HepG2 (cell line): Measurements from ENCODE around the gene PRCP.

Experiments used
- BCL3 ChIP-seq: sonication (generic); formaldehyde crosslinking; IDR thresholded peaks from 2 replicates; pipeline ENCODE4 v1.5.1; 2020; ENCODE audit warnings: mild to moderate bottlenecking, missing genetic modification reagents, moderate library complexity
- BRD4 ChIP-seq: sonication (generic); formaldehyde crosslinking; IDR thresholded peaks from 2 replicates; pipeline ENCODE4 v1.4.0; 2020; ENCODE audit warnings: missing genetic modification reagents
- DBP ChIP-seq: sonication (generic); formaldehyde crosslinking; IDR thresholded peaks from 2 replicates; pipeline ENCODE4 v1.4.0; 2020; ENCODE audit warnings: missing genetic modification reagents; ENCODE audit errors: not compliant biosample characterization
- ESRRA ChIP-seq: sonication (generic); formaldehyde crosslinking; IDR thresholded peaks from 2 replicates; pipeline ENCODE4 v1.5.1; 2020; ENCODE audit warnings: mild to moderate bottlenecking, low read depth, missing genetic modification reagents
- NFIC ChIP-seq: IDR thresholded peaks from 2 replicates; pipeline ENCODE4 v1.6.1; 2012; ENCODE audit warnings: mild to moderate bottlenecking, low read length, inconsistent platforms
- PHF8 ChIP-seq: sonication (generic); formaldehyde crosslinking; IDR thresholded peaks from 2 replicates; pipeline ENCODE4 v1.5.0; 2020; ENCODE audit warnings: missing genetic modification reagents
- ZBTB49 ChIP-seq: sonication (generic); formaldehyde crosslinking; IDR thresholded peaks from 2 replicates; pipeline ENCODE4 v1.4.0; 2020; ENCODE audit warnings: missing genetic modification reagents, borderline replicate concordance
- ZNF10 ChIP-seq: sonication (generic); formaldehyde crosslinking; IDR thresholded peaks from 2 replicates; pipeline ENCODE4 v1.4.0; 2020; ENCODE audit warnings: mild to moderate bottlenecking, low read depth, missing genetic modification reagents, borderline replicate concordance

- TF ChIP-seq NFIC (no peak), ZNF10 (CRISPR knock-in tag) (no peak), BRD4 (CRISPR knock-in tag) (no peak), ESRRA (no peak), BCL3 (CRISPR knock-in tag) (no peak), PHF8 (no peak), DBP (CRISPR knock-in tag) (no peak), ZBTB49 (CRISPR knock-in tag) (no peak)
Observed at GRCh38 chr11:82794490-82794889, 105.7 kb downstream of the PRCP start.
